Urothelium cell line (cell line): ENCODE results near the gene PDZD2.
"Not testable (repeated sequence)": the region's sequence is repeated elsewhere in the genome, so short reads cannot be mapped to it uniquely, and the experiment has no call there.

Source experiments
- DNase-seq: peaks from one replicate; pipeline ENCODE4 v3.0.0; 2011; ENCODE audit warnings: low spot score, mixed read lengths
- FAIRE-seq: peaks from 2 replicates; lab custom pipeline; 2011; peaks lifted over from hg19 to GRCh38; lab: Jason Lieb, UNC

Gene PDZD2

GRCh38 chr5:31731016-31731415 lies 92.1 kb downstream of the PDZD2 start:
- no peak for FAIRE-seq
- no peak for DNase-seq

- DNase-seq (no peak), FAIRE-seq (peak; percentile 80)
Measured at GRCh38 chr5:31731710-31732301, 92.9 kb downstream of the PDZD2 start.

- DNase-seq, FAIRE-seq: not testable (repeated sequence)
Measured at GRCh38 chr5:31732821-31733220, 93.9 kb downstream of the PDZD2 start.

GRCh38 chr5:31733371-31733770 lies 94.4 kb downstream of the PDZD2 start:
- FAIRE-seq = no peak
- no peak for DNase-seq

GRCh38 chr5:31736127-31736526 lies 97.2 kb downstream of the PDZD2 start:
- DNase-seq (no peak), FAIRE-seq (no peak)

- no peak for DNase-seq
- FAIRE-seq = no peak
Measured at GRCh38 chr5:31738199-31738598, 99.3 kb downstream of the PDZD2 start.

GRCh38 chr5:31741496-31741895 lies 102.6 kb downstream of the PDZD2 start:
- peak; percentile 17 for FAIRE-seq
- no peak for DNase-seq

- no peak for FAIRE-seq
- no peak for DNase-seq
Measured at GRCh38 chr5:31743678-31744077, 104.7 kb downstream of the PDZD2 start.

- FAIRE-seq (no peak), DNase-seq (no peak)
Measured at GRCh38 chr5:31748458-31749172, 109.7 kb downstream of the PDZD2 start.

- FAIRE-seq (no peak), DNase-seq (no peak)
Measured at GRCh38 chr5:31750215-31750614, 111.3 kb downstream of the PDZD2 start.

- FAIRE-seq (no peak), DNase-seq (no peak)
Measured at GRCh38 chr5:31751610-31752009, 112.7 kb downstream of the PDZD2 start.

GRCh38 chr5:31753700-31754357 lies 114.9 kb downstream of the PDZD2 start:
- DNase-seq = no peak
- no peak for FAIRE-seq

GRCh38 chr5:31754358-31754704 lies 115.4 kb downstream of the PDZD2 start:
- no peak for DNase-seq
- no peak for FAIRE-seq

GRCh38 chr5:31754741-31755675 lies 116.1 kb downstream of the PDZD2 start:
- DNase-seq (no peak), FAIRE-seq (no peak)

- FAIRE-seq (no peak), DNase-seq (no peak)
Measured at GRCh38 chr5:31755676-31756230, 116.8 kb downstream of the PDZD2 start.

GRCh38 chr5:31757806-31758205 lies 118.9 kb downstream of the PDZD2 start:
- no peak for DNase-seq
- no peak for FAIRE-seq

GRCh38 chr5:31758803-31759425 lies 120.0 kb downstream of the PDZD2 start:
- DNase-seq = no peak
- no peak for FAIRE-seq

GRCh38 chr5:31759925-31760324 lies 121.0 kb downstream of the PDZD2 start:
- FAIRE-seq (no peak), DNase-seq (no peak)

GRCh38 chr5:31761877-31762276 lies 122.9 kb downstream of the PDZD2 start:
- FAIRE-seq (no peak), DNase-seq (no peak)

- FAIRE-seq (no peak), DNase-seq (no peak)
Measured at GRCh38 chr5:31763424-31763823, 124.5 kb downstream of the PDZD2 start.
